Measurements from ENCODE around the gene YIPF3. TPM values are rescaled to one million over a fixed set of nuclear protein-coding genes. Genes with fewer than 3 reads are reported as not detected.

YIPF3 gene
- total and polyA plus RNA-seq, 9 of the 15 experiments (the other 6 are each of a cell fraction or from before 2014, with no cell fraction given): 27.5 to 75.3 (median 57.6) TPM

DNA sequence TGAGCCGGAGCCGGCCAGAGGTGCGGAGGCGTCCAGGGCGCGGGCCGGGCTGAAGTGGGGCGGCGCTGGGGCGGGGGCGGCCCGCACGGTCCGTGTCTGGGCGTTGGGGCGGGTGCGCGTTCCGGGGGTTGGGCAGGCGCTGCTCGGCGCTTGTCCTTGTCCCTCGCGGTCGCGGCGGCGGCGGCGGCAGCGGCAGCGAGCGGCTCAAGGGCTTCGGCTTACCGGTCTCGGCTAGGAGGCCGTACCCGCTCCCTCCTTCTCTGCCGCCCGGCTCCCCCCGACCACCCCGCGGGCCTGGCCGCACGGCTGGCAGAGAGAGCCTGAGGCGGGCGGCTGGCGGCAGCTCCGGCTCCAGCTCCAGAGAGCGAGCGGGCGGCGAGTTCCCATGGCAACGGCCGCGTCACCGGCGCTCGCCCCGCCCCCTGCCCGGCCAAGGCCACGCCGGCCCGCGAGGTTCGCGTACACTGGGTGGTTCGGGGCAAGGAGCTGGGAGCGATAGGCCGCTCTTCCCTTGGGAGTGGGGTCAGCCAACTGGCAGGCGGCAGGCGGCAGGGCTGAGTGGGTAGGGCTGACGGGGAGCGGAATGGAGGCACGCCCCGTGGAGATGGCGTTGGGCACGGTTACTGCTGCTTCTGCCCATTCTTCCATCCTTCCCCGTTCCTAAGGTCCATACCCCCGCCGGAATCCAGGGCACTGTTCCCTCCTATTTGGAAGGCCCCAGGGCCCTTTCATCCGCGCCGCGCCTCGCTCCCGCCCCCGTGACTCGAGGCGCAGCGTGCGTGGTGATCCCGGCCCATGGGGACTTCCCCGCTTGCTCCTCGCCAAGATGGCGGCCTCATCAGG, 6.5 kb downstream of the YIPF3 start, which contains the start of gene LRRC73 (continued):
- TF ChIP-seq, protein P1, sequence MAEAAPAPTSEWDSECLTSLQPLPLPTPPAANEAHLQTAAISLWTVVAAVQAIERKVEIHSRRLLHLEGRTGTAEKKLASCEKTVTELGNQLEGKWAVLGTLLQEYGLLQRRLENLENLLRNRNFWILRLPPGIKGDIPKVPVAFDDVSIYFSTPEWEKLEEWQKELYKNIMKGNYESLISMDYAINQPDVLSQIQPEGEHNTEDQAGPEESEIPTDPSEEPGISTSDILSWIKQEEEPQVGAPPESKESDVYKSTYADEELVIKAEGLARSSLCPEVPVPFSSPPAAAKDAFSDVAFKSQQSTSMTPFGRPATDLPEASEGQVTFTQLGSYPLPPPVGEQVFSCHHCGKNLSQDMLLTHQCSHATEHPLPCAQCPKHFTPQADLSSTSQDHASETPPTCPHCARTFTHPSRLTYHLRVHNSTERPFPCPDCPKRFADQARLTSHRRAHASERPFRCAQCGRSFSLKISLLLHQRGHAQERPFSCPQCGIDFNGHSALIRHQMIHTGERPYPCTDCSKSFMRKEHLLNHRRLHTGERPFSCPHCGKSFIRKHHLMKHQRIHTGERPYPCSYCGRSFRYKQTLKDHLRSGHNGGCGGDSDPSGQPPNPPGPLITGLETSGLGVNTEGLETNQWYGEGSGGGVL (CRISPR knock-in tag; IDR thresholded peaks at IDR 0.05): no peak
- TF ChIP-seq, protein P2, sequence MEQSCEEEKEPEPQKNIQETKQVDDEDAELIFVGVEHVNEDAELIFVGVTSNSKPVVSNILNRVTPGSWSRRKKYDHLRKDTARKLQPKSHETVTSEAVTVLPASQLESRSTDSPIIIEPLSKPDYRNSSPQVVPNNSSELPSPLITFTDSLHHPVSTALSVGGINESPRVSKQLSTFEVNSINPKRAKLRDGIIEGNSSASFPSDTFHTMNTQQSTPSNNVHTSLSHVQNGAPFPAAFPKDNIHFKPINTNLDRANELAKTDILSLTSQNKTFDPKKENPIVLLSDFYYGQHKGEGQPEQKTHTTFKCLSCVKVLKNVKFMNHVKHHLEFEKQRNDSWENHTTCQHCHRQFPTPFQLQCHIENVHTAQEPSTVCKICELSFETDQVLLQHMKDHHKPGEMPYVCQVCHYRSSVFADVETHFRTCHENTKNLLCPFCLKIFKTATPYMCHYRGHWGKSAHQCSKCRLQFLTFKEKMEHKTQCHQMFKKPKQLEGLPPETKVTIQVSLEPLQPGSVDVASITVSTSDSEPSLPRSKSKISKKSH (CRISPR knock-in tag; IDR thresholded peaks at IDR 0.05): no peak
- TF ChIP-seq CXXC5 (CRISPR knock-in tag; IDR thresholded peaks at IDR 0.05) (peak; percentile 89), ZKSCAN1 (IDR thresholded peaks at IDR 0.05; ENCODE audit: low read depth, low read length) (no peak), PTRF (tag; IDR thresholded peaks at IDR 0.05) (no peak), PML (IDR thresholded peaks at IDR 0.05; ENCODE audit: low read length) (no peak), STAT5B (CRISPR knock-in tag; IDR thresholded peaks at IDR 0.05) (no peak)
- TF ChIP-seq, protein P3, sequence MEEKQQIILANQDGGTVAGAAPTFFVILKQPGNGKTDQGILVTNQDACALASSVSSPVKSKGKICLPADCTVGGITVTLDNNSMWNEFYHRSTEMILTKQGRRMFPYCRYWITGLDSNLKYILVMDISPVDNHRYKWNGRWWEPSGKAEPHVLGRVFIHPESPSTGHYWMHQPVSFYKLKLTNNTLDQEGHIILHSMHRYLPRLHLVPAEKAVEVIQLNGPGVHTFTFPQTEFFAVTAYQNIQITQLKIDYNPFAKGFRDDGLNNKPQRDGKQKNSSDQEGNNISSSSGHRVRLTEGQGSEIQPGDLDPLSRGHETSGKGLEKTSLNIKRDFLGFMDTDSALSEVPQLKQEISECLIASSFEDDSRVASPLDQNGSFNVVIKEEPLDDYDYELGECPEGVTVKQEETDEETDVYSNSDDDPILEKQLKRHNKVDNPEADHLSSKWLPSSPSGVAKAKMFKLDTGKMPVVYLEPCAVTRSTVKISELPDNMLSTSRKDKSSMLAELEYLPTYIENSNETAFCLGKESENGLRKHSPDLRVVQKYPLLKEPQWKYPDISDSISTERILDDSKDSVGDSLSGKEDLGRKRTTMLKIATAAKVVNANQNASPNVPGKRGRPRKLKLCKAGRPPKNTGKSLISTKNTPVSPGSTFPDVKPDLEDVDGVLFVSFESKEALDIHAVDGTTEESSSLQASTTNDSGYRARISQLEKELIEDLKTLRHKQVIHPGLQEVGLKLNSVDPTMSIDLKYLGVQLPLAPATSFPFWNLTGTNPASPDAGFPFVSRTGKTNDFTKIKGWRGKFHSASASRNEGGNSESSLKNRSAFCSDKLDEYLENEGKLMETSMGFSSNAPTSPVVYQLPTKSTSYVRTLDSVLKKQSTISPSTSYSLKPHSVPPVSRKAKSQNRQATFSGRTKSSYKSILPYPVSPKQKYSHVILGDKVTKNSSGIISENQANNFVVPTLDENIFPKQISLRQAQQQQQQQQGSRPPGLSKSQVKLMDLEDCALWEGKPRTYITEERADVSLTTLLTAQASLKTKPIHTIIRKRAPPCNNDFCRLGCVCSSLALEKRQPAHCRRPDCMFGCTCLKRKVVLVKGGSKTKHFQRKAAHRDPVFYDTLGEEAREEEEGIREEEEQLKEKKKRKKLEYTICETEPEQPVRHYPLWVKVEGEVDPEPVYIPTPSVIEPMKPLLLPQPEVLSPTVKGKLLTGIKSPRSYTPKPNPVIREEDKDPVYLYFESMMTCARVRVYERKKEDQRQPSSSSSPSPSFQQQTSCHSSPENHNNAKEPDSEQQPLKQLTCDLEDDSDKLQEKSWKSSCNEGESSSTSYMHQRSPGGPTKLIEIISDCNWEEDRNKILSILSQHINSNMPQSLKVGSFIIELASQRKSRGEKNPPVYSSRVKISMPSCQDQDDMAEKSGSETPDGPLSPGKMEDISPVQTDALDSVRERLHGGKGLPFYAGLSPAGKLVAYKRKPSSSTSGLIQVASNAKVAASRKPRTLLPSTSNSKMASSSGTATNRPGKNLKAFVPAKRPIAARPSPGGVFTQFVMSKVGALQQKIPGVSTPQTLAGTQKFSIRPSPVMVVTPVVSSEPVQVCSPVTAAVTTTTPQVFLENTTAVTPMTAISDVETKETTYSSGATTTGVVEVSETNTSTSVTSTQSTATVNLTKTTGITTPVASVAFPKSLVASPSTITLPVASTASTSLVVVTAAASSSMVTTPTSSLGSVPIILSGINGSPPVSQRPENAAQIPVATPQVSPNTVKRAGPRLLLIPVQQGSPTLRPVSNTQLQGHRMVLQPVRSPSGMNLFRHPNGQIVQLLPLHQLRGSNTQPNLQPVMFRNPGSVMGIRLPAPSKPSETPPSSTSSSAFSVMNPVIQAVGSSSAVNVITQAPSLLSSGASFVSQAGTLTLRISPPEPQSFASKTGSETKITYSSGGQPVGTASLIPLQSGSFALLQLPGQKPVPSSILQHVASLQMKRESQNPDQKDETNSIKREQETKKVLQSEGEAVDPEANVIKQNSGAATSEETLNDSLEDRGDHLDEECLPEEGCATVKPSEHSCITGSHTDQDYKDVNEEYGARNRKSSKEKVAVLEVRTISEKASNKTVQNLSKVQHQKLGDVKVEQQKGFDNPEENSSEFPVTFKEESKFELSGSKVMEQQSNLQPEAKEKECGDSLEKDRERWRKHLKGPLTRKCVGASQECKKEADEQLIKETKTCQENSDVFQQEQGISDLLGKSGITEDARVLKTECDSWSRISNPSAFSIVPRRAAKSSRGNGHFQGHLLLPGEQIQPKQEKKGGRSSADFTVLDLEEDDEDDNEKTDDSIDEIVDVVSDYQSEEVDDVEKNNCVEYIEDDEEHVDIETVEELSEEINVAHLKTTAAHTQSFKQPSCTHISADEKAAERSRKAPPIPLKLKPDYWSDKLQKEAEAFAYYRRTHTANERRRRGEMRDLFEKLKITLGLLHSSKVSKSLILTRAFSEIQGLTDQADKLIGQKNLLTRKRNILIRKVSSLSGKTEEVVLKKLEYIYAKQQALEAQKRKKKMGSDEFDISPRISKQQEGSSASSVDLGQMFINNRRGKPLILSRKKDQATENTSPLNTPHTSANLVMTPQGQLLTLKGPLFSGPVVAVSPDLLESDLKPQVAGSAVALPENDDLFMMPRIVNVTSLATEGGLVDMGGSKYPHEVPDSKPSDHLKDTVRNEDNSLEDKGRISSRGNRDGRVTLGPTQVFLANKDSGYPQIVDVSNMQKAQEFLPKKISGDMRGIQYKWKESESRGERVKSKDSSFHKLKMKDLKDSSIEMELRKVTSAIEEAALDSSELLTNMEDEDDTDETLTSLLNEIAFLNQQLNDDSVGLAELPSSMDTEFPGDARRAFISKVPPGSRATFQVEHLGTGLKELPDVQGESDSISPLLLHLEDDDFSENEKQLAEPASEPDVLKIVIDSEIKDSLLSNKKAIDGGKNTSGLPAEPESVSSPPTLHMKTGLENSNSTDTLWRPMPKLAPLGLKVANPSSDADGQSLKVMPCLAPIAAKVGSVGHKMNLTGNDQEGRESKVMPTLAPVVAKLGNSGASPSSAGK (IDR thresholded peaks at IDR 0.05): no peak
- TF ChIP-seq, protein P4, sequence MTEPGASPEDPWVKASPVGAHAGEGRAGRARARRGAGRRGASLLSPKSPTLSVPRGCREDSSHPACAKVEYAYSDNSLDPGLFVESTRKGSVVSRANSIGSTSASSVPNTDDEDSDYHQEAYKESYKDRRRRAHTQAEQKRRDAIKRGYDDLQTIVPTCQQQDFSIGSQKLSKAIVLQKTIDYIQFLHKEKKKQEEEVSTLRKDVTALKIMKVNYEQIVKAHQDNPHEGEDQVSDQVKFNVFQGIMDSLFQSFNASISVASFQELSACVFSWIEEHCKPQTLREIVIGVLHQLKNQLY (CRISPR knock-in tag; conservative IDR thresholded peaks at IDR 0.05): no peak
